GM10266 (cell line): Measurements from ENCODE around the gene PEX5L.
"Not testable (repeated sequence)": the region's sequence is repeated elsewhere in the genome, so short reads cannot be mapped to it uniquely, and the experiment has no call there.

Experiments
- DNase-seq: peaks from one replicate; pipeline ENCODE4 v3.0.0; 2012; ENCODE audit errors: extremely low spot score
- TF ChIP-seq, protein P1 (sequence below): IDR thresholded peaks from 2 replicates; pipeline ENCODE4 v1.5.1; 2012; ENCODE audit warnings: mild to moderate bottlenecking, low read depth; ENCODE audit not compliant: control insufficient read depth, insufficient read depth; ENCODE audit errors: missing control alignments

Gene PEX5L

DNA sequence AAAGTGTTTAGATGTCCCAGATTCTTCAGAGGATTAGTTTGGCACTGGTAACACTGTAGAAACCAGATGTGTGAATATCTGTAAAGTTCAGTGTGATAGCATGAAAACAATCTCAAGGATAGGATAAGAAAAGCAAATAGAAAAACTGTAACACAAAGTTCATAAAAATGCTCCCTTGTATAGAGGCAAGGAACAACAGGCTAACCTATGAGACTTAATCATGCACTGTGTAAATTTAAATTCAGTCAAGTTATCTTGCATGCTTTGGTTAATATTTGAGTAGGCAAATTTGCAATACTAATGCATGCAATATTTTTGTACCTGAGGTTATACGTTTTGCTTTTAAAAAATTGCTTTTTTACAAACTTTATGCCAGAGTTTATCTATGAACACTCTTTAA, 239.5 kb downstream of the PEX5L start:
- TF ChIP-seq, protein P1, sequence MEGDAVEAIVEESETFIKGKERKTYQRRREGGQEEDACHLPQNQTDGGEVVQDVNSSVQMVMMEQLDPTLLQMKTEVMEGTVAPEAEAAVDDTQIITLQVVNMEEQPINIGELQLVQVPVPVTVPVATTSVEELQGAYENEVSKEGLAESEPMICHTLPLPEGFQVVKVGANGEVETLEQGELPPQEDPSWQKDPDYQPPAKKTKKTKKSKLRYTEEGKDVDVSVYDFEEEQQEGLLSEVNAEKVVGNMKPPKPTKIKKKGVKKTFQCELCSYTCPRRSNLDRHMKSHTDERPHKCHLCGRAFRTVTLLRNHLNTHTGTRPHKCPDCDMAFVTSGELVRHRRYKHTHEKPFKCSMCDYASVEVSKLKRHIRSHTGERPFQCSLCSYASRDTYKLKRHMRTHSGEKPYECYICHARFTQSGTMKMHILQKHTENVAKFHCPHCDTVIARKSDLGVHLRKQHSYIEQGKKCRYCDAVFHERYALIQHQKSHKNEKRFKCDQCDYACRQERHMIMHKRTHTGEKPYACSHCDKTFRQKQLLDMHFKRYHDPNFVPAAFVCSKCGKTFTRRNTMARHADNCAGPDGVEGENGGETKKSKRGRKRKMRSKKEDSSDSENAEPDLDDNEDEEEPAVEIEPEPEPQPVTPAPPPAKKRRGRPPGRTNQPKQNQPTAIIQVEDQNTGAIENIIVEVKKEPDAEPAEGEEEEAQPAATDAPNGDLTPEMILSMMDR, result no peak
- no peak for DNase-seq

DNA sequence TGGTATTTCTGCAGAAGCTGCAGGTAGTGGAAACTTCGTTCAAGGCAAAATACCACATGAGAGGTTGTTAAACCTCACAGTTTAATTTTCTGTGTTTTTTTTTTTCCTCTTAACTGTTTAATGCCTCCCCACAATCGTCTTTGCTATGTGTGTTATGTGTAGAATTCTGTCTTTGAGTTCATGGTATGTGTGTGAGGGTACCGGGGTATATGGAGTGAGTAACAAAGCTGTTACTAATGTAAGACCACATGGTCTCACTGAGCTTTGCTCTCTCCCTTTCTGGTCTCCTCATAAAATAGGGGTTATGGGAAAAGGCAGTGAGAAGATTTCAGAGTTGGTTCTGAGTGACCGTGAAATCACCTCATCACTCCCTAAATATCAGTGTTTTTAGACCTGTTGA, 240.3 kb downstream of the PEX5L start:
- no peak for DNase-seq
- TF ChIP-seq, protein P1, result no peak

DNA sequence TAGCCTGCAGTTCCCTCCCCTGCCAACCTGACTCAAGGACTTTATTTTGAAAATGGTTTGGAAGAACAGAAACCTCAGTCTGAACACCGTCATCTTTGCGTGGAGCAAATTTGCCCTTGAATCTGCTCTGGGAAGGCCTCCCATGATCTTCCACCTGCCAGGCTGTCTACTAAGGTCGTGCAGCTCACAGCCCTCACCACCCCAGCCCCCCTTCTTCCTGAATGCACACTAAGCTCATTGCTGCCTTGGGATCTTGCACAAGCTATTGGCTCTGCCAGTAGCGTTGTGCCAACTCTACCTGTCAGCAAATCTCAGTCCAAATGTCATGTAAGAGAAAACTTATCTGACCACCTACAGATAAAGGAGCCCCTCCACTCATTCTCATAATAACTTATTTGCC, 242.4 kb downstream of the PEX5L start:
- TF ChIP-seq, protein P1, result no peak
- no peak for DNase-seq

DNA sequence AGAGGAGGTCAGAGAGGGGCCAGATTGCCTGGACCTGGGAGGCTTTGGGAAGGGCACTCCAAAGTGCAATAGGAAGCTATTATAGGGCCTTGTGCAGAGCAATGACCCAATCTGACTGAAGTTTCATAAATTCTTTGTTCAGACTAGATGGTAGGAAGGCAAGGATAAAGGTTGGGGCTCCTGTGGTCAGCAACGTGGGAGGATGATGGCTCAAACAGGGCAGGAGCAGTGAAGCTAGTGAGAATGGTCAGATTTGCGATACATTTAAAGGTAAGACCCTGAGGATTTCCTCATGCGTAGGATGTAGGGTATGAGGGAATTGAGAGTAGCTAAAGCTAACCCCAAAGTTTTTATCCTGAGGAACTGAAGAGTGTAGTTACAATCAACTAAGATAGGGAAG, 244.9 kb downstream of the PEX5L start:
- DNase-seq, result no peak
- TF ChIP-seq, protein P1, result no peak

DNA sequence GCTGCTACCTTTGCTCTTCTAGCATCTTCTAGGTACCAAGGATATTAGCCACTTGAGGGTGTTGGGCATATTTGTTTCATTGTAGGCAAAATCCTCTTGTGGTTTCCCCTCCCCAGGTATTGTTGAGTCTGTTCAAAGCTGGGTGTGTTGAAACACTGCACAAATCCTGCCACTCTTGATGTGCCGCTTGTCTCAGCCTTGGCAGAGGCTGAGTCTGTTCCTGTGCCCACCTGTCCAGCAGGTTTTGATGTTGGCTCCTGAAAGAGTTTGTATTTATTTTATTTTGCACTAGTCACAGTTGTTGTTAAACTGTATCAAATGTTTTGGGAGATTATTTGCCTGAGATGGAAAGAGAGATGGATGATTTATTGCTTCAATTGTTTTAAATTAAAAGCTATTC, 247.7 kb downstream of the PEX5L start:
- no peak for DNase-seq
- TF ChIP-seq, protein P1, result no peak

DNA sequence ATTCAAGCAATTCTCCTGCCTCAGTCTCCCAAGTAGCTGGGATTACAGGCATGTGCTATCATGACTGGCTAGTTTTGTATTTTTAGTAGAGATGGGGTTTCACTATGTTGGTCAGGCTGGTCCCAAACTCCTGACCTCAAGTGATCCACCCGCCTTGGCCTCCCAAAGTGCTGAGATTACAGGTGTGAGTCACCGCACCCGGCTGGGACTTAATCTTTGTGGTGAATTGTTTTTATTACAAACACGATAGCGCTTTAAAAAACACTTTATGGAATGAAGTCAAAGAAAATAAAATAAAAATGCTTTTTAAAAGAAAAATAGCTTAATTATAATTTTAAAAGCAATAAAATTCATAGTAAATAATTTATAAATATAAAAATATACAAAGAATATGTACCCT, 253.9 kb downstream of the PEX5L start:
- DNase-seq, result not testable (repeated sequence)

DNA sequence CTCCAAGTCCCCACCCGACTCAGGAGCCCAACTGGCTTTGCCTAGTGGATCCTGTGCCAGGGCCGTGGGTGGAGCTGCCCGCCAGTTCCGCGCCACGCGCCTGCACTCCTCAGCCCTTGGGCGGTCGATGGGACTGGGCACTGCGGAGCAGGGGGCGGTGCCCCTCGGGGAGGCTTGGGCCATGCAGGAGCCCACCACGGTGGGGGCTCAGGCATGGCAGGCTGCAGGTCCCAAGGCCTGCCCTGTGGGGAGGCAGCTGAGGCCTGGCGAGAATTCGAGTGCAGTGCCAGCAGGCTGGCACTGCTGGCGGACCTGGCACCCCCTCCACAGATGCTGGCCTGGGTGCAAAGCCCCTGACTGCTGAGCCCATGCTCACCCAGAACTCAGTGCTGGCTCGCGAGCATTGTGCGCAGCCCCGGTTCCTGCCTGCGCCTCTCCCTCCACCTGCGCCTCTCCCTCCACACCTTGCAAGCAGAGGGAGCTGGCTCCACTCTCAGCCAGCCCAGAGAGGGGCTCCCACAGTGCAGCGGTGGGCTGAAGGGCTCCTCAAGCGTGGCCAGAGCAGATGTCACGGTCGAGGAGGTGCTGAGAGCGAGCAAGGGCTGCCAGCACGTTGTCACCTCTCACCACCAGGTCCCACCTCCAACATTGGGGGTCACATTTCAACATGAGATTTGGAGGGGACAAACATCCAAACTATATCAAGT, 261.2 kb downstream of the PEX5L start:
- no peak for DNase-seq

More for the DNA sequence above, 261.2 kb downstream of the PEX5L start:
- TF ChIP-seq, protein P1, result no peak
